HCT116 (cell line): Measurements from ENCODE around the gene OR2H1.

Experiments used
- ATF3 ChIP-seq: IDR thresholded peaks from 2 replicates; pipeline ENCODE4 v1.6.1; 2012
- EGR1 ChIP-seq: IDR thresholded peaks from 2 replicates; pipeline ENCODE4 v1.6.1; 2012; ENCODE audit warnings: low read depth
- EZH2 ChIP-seq: fragments of 200-600 bp; sonication (generic); IDR thresholded peaks from 2 replicates; pipeline ENCODE4 v1.6.1; 2017; ENCODE audit warnings: antibody characterized with exemption, mixed run types
- RAD21 ChIP-seq: IDR thresholded peaks from 2 replicates; pipeline ENCODE4 v1.6.1; 2012; ENCODE audit warnings: low read depth, mild to moderate bottlenecking
- TCF7L2 ChIP-seq: IDR thresholded peaks from 2 replicates; pipeline ENCODE4 v1.7.0; 2011; ENCODE audit warnings: borderline replicate concordance, inconsistent platforms; ENCODE audit not compliant: insufficient read depth, insufficient read length; ENCODE audit errors: extremely low read depth
- YY1 ChIP-seq: IDR thresholded peaks from 2 replicates; pipeline ENCODE4 v1.6.1; 2011; ENCODE audit warnings: low read length, low read depth, moderate library complexity, mild to moderate bottlenecking; ENCODE audit not compliant: insufficient replicate concordance; ENCODE audit errors: extremely low read depth
- TF ChIP-seq, protein P1 (sequence below), 3 experiments: fragments of 200-600 bp in 1 of 3; sonication (generic) in 1 of 3; IDR thresholded peaks in 2 of 3; conservative IDR thresholded peaks in 1 of 3; 2 replicates each; pipeline ENCODE4 v1.5.1; 2012 to 2017; ENCODE audit warnings: low read depth in 2 of 3, low read length in 2 of 3, antibody characterized with exemption in 1 of 3, borderline replicate concordance in 1 of 3, control low read depth in 1 of 3, mild to moderate bottlenecking in 1 of 3, mixed read lengths in 1 of 3, mixed run types in 1 of 3, moderate library complexity in 1 of 3; ENCODE audit not compliant: insufficient read depth in 1 of 3
- TF ChIP-seq, protein P2 (sequence below): IDR thresholded peaks from 2 replicates; pipeline ENCODE4 v1.6.1; 2012
- TF ChIP-seq, protein P3 (sequence below): IDR thresholded peaks from 2 replicates; pipeline ENCODE4 v1.6.1; 2011; ENCODE audit warnings: mild to moderate bottlenecking, low read length, moderate library complexity; ENCODE audit not compliant: insufficient replicate concordance; ENCODE audit errors: extremely low read depth

GRCh38 chr6:29502597-29502996 is 45.6 kb downstream of the OR2H1 start:
- TF ChIP-seq, protein P1, sequence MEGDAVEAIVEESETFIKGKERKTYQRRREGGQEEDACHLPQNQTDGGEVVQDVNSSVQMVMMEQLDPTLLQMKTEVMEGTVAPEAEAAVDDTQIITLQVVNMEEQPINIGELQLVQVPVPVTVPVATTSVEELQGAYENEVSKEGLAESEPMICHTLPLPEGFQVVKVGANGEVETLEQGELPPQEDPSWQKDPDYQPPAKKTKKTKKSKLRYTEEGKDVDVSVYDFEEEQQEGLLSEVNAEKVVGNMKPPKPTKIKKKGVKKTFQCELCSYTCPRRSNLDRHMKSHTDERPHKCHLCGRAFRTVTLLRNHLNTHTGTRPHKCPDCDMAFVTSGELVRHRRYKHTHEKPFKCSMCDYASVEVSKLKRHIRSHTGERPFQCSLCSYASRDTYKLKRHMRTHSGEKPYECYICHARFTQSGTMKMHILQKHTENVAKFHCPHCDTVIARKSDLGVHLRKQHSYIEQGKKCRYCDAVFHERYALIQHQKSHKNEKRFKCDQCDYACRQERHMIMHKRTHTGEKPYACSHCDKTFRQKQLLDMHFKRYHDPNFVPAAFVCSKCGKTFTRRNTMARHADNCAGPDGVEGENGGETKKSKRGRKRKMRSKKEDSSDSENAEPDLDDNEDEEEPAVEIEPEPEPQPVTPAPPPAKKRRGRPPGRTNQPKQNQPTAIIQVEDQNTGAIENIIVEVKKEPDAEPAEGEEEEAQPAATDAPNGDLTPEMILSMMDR (IDR thresholded peaks at IDR 0.05 in 2 of 3, conservative IDR thresholded peaks at IDR 0.05 in 1 of 3; ENCODE audit: borderline replicate concordance in 1 of 3, insufficient read depth in 1 of 3, low read depth in 2 of 3, low read length in 2 of 3) = no peak
- TF ChIP-seq, protein P2, sequence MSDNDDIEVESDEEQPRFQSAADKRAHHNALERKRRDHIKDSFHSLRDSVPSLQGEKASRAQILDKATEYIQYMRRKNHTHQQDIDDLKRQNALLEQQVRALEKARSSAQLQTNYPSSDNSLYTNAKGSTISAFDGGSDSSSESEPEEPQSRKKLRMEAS = no peak
- no peak for TF ChIP-seq RAD21
- no peak for TF ChIP-seq EZH2
- TF ChIP-seq YY1 = no peak
- TF ChIP-seq TCF7L2 = no peak
- TF ChIP-seq, protein P3, sequence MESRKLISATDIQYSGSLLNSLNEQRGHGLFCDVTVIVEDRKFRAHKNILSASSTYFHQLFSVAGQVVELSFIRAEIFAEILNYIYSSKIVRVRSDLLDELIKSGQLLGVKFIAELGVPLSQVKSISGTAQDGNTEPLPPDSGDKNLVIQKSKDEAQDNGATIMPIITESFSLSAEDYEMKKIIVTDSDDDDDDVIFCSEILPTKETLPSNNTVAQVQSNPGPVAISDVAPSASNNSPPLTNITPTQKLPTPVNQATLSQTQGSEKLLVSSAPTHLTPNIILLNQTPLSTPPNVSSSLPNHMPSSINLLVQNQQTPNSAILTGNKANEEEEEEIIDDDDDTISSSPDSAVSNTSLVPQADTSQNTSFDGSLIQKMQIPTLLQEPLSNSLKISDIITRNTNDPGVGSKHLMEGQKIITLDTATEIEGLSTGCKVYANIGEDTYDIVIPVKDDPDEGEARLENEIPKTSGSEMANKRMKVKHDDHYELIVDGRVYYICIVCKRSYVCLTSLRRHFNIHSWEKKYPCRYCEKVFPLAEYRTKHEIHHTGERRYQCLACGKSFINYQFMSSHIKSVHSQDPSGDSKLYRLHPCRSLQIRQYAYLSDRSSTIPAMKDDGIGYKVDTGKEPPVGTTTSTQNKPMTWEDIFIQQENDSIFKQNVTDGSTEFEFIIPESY = no peak
- TF ChIP-seq ATF3 = no peak
- no peak for TF ChIP-seq EGR1
